Measurements from ENCODE around the gene ZNF784. TPM values are rescaled to one million over a fixed set of nuclear protein-coding genes. Genes with fewer than 3 reads are reported as not detected.

The ZNF784 gene
- total and polyA plus RNA-seq, 7 experiments from 2014 or later: 0.65 to 17.1 (median 8.3) TPM

DNA sequence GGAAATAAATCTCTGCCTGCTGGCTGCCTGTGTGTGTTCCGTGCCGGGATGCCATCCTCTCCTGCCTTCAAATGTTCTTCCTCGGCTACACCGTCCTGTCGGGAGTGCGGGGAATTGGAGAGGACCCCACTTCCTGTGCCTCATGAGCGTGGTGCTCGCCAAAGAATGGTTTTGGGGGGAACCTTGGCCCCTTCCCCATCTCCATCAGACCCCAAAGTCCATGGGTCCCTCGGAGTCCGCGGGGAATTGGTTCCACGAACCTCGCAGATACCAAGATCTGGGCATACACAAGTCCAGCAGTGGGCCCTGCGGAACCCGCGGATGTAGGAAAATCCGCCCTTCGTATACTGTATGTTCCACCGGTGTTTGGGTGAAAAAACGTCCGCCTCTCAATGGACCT lies 21.3 kb downstream of the ZNF784 start:
- POLR2A ChIA-PET: interaction anchor here (0.6 to 6.9 kb wide), 3 partner anchors 22 to 1232 kb away, joined by 3 to 76 read pairs (median 7); partner anchors contain the start of genes NAT14 and ZNF784
- CTCF ChIA-PET: no interaction called here
- Histone ChIP-seq H3K4me1 (ENCODE audit: control insufficient read depth in 2 of 2, insufficient read depth in 2 of 2, low read length in 2 of 2) (peaks cover 7 to 24% of the 10 kb centered on the region in 2 donors), H3K27me3 (ENCODE audit: control insufficient read depth in 2 of 2, insufficient read depth in 2 of 2, low read length in 2 of 2) (no peaks in the 10 kb centered on the region), H3K9me3 (ENCODE audit: control insufficient read depth in 2 of 3, low read length in 3 of 3) (no peaks in the 10 kb centered on the region), H3K27ac (ENCODE audit: low read depth, low read length) (no peak overlapping the region), H3K4me3 (ENCODE audit: low read length) (no peak overlapping the region), H3K36me3 (ENCODE audit: control insufficient read depth in 2 of 3, insufficient read depth in 3 of 3, low read length in 3 of 3) (peaks cover 0 to 8% (median 0%) of the 10 kb centered on the region in 3 experiments)
- Mint-ChIP-seq H3K36me3 (peaks cover 0 to 17% (median 6%) of the 10 kb centered on the region in 5 donors), H3K27ac (peak overlapping the region in 6 of 9 donors; percentile 9 to 72 (median 46)), H3K4me1 (peaks cover 36 to 60% (median 55%) of the 10 kb centered on the region in 7 donors), H3K4me3 (peak overlapping the region in 6 of 10 donors; percentile 40 to 94 (median 65)), H3K27me3 (peaks cover 0 to 3% (median 0%) of the 10 kb centered on the region in 5 donors), H3K9me3 (peaks cover 0 to 4% (median 0%) of the 10 kb centered on the region in 11 donors)
- no peak for ATAC-seq
- no peak for DNase-seq
- intact Hi-C loops (cut with micrococcal nuclease): no loop called here

DNA sequence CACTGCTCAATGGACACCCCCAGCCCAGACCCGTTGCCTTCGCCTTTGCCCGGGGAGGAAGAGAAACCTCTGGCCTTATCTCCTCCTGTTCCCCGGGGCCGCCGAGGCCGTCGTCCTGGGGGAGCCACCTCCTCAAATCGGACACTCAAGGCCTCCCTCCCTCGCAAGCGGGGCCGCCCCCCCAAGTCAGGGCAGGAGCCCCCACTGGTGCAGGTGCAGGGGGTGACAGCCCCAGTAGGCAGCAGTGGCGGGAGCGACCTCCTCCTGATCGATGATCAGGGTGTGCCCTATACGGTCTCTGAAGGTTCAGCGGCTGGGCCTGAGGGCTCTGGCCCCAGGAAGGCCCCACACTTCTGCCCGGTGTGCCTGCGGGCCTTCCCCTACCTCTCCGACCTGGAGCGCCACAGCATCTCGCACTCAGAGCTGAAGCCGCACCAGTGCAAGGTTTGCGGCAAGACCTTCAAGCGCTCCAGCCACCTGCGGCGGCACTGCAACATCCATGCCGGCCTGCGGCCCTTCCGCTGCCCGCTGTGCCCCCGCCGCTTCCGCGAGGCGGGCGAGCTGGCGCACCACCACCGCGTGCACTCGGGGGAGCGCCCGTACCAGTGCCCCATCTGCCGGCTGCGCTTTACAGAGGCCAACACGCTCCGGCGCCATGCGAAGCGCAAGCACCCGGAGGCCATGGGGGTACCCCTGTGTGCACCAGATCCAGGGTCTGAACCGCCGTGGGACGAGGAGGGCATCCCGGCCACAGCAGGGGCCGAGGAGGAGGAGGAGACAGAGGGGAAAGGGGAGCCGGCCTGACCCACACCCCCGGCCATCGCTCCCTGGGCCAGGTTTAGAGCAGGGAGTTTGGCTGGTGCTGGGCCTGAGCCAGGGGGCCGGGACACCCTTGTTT lies 22.0 kb downstream of the ZNF784 start:
- Mint-ChIP-seq H3K36me3 (peaks cover 0 to 15% (median 6%) of the 10 kb centered on the region in 5 donors), H3K27me3 (peaks cover 0 to 3% (median 0%) of the 10 kb centered on the region in 5 donors), H3K9me3 (peaks cover 0 to 4% (median 0%) of the 10 kb centered on the region in 11 donors), H3K27ac (peak overlapping the region in 5 of 9 donors; percentile 83 to 91 (median 87)), H3K4me1 (peaks cover 30 to 53% (median 49%) of the 10 kb centered on the region in 7 donors), H3K4me3 (peak overlapping the region in 5 of 10 donors; percentile 65 to 90 (median 87))
- Histone ChIP-seq H3K36me3 (ENCODE audit: control insufficient read depth in 2 of 3, insufficient read depth in 3 of 3, low read length in 3 of 3) (peaks cover 0 to 15% (median 0%) of the 10 kb centered on the region in 3 experiments), H3K9me3 (ENCODE audit: control insufficient read depth in 2 of 3, low read length in 3 of 3) (no peaks in the 10 kb centered on the region), H3K4me1 (ENCODE audit: control insufficient read depth in 2 of 2, insufficient read depth in 2 of 2, low read length in 2 of 2) (peaks cover 7 to 24% of the 10 kb centered on the region in 2 donors), H3K4me3 (ENCODE audit: low read length) (no peak overlapping the region), H3K27ac (ENCODE audit: low read depth, low read length) (no peak overlapping the region), H3K27me3 (ENCODE audit: control insufficient read depth in 2 of 2, insufficient read depth in 2 of 2, low read length in 2 of 2) (no peaks in the 10 kb centered on the region)
- DNase-seq: no peak
- POLR2A ChIA-PET: interaction anchor here (0.7 to 3.3 kb wide), 2 partner anchors 27 to 37 kb away, joined by 3 to 12 read pairs; no protein-coding TSS in a partner anchor
- no peak for ATAC-seq
- CTCF ChIA-PET: interaction anchor here (0.6 kb wide), 1 partner anchor 19 kb away, joined by 3 read pairs; no protein-coding TSS in a partner anchor
- intact Hi-C loops (cut with micrococcal nuclease): no loop called here

DNA sequence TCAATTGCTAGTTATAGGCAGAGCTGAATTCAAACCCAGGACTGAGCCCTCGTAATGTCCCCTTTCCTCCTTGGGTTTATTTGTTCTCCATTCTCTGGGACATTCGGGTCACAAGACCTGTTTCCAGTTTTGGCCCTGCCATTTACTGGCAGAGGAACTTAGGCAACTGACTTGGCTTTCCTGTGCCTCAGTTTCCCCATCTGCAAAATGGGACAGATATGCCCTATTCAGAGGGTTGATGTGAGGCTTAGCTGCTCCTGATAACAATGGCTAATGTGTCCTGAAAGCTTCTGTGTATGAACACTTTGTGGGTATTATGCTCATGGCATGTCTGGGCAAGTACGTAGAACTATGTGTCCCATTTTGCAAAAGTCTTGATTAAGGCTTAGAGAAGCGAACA lies 23.3 kb downstream of the ZNF784 start:
- Histone ChIP-seq H3K27ac (ENCODE audit: low read depth, low read length) (peak overlapping the region; percentile 93), H3K4me1 (ENCODE audit: control insufficient read depth in 2 of 2, insufficient read depth in 2 of 2, low read length in 2 of 2) (peaks cover 0 to 17% of the 10 kb centered on the region in 2 donors), H3K4me3 (ENCODE audit: low read length) (peak overlapping the region; percentile 63), H3K27me3 (ENCODE audit: control insufficient read depth in 2 of 2, insufficient read depth in 2 of 2, low read length in 2 of 2) (no peaks in the 10 kb centered on the region), H3K36me3 (ENCODE audit: control insufficient read depth in 2 of 3, insufficient read depth in 3 of 3, low read length in 3 of 3) (peaks cover 0 to 26% (median 0%) of the 10 kb centered on the region in 3 experiments), H3K9me3 (ENCODE audit: control insufficient read depth in 2 of 3, low read length in 3 of 3) (no peaks in the 10 kb centered on the region)
- Mint-ChIP-seq H3K4me3 (peak overlapping the region; percentile 76 to 91 (median 87)), H3K27me3 (peaks cover 0 to 3% (median 0%) of the 10 kb centered on the region in 5 donors), H3K27ac (peak overlapping the region; percentile 70 to 94 (median 87)), H3K36me3 (peaks cover 0 to 19% (median 9%) of the 10 kb centered on the region in 5 donors), H3K4me1 (peaks cover 24 to 41% (median 36%) of the 10 kb centered on the region in 7 donors), H3K9me3 (peaks cover 0 to 5% (median 0%) of the 10 kb centered on the region in 11 donors)
- no peak for DNase-seq
- ATAC-seq: no peak
- ChIA-PET CTCF (no interaction called here), POLR2A (interaction anchor here (0.7 to 3.4 kb wide), 6 partner anchors 17 to 53 kb away, joined by 3 to 35 read pairs (median 8); partner anchors contain the start of genes ZNF581 and ZNF784)
- intact Hi-C loops (cut with micrococcal nuclease): no loop called here

DNA sequence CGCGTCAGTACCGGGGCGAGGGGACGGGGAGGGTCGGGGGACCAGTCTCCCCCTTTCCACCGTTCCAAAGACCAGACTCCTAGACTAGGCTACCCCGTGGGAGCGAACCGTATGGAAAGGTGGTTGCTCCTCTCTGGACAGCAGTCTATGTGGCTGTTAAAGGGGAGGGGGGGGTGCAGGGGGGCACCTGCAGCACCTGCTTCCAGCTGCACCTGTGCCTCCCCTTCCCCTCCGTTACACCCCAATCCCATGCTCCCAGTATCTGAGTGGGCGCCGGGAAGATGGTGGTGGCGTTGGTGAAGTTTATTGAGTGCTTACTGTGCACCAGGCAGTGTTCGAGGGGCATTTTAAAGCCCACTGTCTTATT lies 23.7 kb downstream of the ZNF784 start:
- Mint-ChIP-seq H3K4me3 (peak overlapping the region; percentile 76 to 91 (median 87)), H3K27ac (peak overlapping the region; percentile 70 to 94 (median 87)), H3K4me1 (peaks cover 22 to 38% (median 33%) of the 10 kb centered on the region in 7 donors), H3K9me3 (peaks cover 0 to 7% (median 0%) of the 10 kb centered on the region in 11 donors), H3K27me3 (no peaks in the 10 kb centered on the region), H3K36me3 (peaks cover 3 to 24% (median 14%) of the 10 kb centered on the region in 5 donors)
- H3K36me3 ChIP-seq (ENCODE audit: control insufficient read depth in 2 of 3, insufficient read depth in 3 of 3, low read length in 3 of 3): peaks cover 0 to 31% (median 0%) of the 10 kb centered on the region in 3 experiments
- H3K27me3 ChIP-seq (ENCODE audit: control insufficient read depth in 2 of 2, insufficient read depth in 2 of 2, low read length in 2 of 2): no peaks in the 10 kb centered on the region
- CTCF ChIA-PET: no interaction called here
- ATAC-seq (no peak), DNase-seq (no peak)
- POLR2A ChIA-PET: interaction anchor here (0.7 to 3.4 kb wide), 8 partner anchors 18 to 124 kb away, joined by 3 to 35 read pairs (median 14); partner anchors contain the start of genes ZNF581, ZNF628 and ZNF784
- H3K27ac ChIP-seq (ENCODE audit: low read depth, low read length): peak overlapping the region; percentile 93
- no peaks in the 10 kb centered on the region for H3K9me3 ChIP-seq (ENCODE audit: control insufficient read depth in 2 of 3, low read length in 3 of 3)
- H3K4me3 ChIP-seq (ENCODE audit: low read length): peak overlapping the region; percentile 63
- H3K4me1 ChIP-seq (ENCODE audit: control insufficient read depth in 2 of 2, insufficient read depth in 2 of 2, low read length in 2 of 2): peaks cover 0 to 17% of the 10 kb centered on the region in 2 donors
- intact Hi-C loops (cut with micrococcal nuclease): loop anchor here in 1 of 2 donors (1.0 kb wide), 1 partner anchor 261 kb away; the partner anchor contains the start of gene KMT5C

DNA sequence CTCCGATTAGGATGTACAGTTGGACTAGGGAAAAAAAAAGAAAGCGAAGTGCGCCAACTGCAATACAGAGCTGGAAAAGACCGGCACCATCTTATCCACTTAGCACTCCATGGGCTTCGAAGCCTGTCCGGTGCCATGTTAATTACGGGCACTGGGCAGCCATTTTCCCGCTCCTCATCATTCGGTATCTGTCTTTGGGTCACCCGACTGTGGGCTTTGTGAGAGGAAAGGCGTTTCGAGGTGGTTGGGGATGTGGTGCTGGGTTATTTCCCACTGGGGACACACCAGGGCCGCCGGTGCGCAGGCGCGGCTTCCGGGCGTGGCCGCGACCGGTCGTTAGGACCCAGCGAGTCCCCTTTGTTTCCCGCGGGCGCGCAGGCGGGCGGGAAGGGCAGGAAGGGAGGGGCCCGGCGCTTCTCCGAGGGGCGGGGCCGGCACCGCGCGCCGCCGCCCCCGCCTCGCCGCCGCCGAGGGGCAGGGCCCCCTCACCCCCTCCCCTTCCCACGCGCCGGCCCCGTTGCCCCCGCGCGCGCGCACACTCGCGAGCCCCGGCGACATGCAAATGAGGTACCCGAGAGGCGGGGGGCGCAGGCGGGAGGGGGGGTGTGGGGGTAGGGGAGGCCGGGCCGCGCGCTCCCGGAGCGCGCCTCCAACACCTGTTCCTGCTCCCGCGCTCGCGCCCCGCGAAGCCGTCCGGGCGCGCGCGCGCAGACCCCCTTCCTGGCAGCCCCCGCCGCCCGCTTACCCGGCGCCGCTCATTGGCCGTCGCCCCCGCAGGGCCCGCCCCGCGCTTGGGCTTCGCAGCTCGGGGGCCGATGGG lies 24.3 kb downstream of the ZNF784 start, which contains the start of gene ZNF524:
TSS of gene ZNF524 (plus strand) at position 447 of the 820 bp plus-strand sequence. CDS start 1,825 bp downstream, outside the sequence.
- H3K4me3 ChIP-seq (ENCODE audit: low read length): peak within 1 kb of the TSS; percentile 93
- intact Hi-C loops (cut with micrococcal nuclease): loop anchor here (1.0 kb wide), 18 partner anchors 13 to 1410 kb away; partner anchors contain the start of genes EPN1 (in 2 of the 2), KMT5C (in 2 of the 2), PPP1R12C (in 2 of the 2) and PPP6R1 (in 2 of the 2)

More for the DNA sequence above, 24.3 kb downstream of the ZNF784 start, which contains the start of gene ZNF524:
- ChIA-PET POLR2A (interaction anchor here (0.6 to 3.4 kb wide), 25 partner anchors 12 to 1410 kb away, joined by 3 to 44 read pairs (median 6); partner anchors contain the start of genes KMT5C, LENG8, PPP6R1 and U2AF2), CTCF (interaction anchor here (0.6 to 1.6 kb wide), 5 partner anchors 14 to 55 kb away, joined by 4 to 8 read pairs (median 4); partner anchors contain the start of genes U2AF2 and ZNF784)
- Histone ChIP-seq H3K36me3 (ENCODE audit: control insufficient read depth in 2 of 3, insufficient read depth in 3 of 3, low read length in 3 of 3) (peaks cover 0 to 37% (median 0%) of the 10 kb centered on the region in 3 experiments), H3K4me1 (ENCODE audit: control insufficient read depth in 2 of 2, insufficient read depth in 2 of 2, low read length in 2 of 2) (peaks cover 0 to 17% of the 10 kb centered on the region in 2 donors), H3K27me3 (ENCODE audit: control insufficient read depth in 2 of 2, insufficient read depth in 2 of 2, low read length in 2 of 2) (no peaks in the 10 kb centered on the region), H3K9me3 (ENCODE audit: control insufficient read depth in 2 of 3, low read length in 3 of 3) (no peaks in the 10 kb centered on the region), H3K27ac (ENCODE audit: low read depth, low read length) (peak within 1 kb of the TSS; percentile 93)
- ATAC-seq (peak; percentile 70), DNase-seq (peak; percentile 74 to 93 (median 90))
- H3K27ac Mint-ChIP-seq: peak within 1 kb of the TSS; percentile 97 to 100 (median 99)
- no peaks in the 10 kb centered on the region for H3K27me3 Mint-ChIP-seq
- peaks cover 0 to 7% (median 0%) of the 10 kb centered on the region in 11 donors for H3K9me3 Mint-ChIP-seq
- H3K4me1 Mint-ChIP-seq: peaks cover 22 to 38% (median 33%) of the 10 kb centered on the region in 7 donors
- peak within 1 kb of the TSS; percentile 90 to 100 (median 99) for H3K4me3 Mint-ChIP-seq
- H3K36me3 Mint-ChIP-seq: peaks cover 9 to 30% (median 19%) of the 10 kb centered on the region in 5 donors

Measured in naive thymus-derived CD4-positive, alpha-beta T cell (primary cell).